Sigmoid colon (tissue), 7 donors: ENCODE data around the gene CGB2. TPM values are rescaled to one million over a fixed set of nuclear protein-coding genes. Genes with fewer than 3 reads are reported as not detected.

Experiments
- DNase-seq: peaks from one replicate; pipeline ENCODE4 v3.0.0-alpha.2; 2019
- H3K27ac ChIP-seq, 4 donors: fragments of 200-600 bp; sonication (generic); one replicate each; pipeline ENCODE4 v1.5.1; 2016 to 2019; ENCODE audit warnings: mild to moderate bottlenecking in 1 of 4
- H3K27me3 ChIP-seq, 3 donors: fragments of 200-600 bp; sonication (generic); one replicate each; pipeline ENCODE4 v1.5.1; 2019; ENCODE audit warnings: mild to moderate bottlenecking in 1 of 3
- H3K36me3 ChIP-seq, 4 donors: fragments of 200-600 bp; sonication (generic); one replicate each; pipeline ENCODE4 v1.5.1; 2016 to 2019
- H3K4me1 ChIP-seq, 4 donors: fragments of 200-600 bp; sonication (generic); one replicate each; pipeline ENCODE4 v1.5.1; 2017 to 2019
- H3K4me3 ChIP-seq, 4 donors: fragments of 200-600 bp; sonication (generic); one replicate each; pipeline ENCODE4 v1.5.1; 2017 to 2019; ENCODE audit warnings: mild to moderate bottlenecking in 2 of 4, moderate library complexity in 1 of 4
- H3K9me3 ChIP-seq, 4 donors: fragments of 200-600 bp in 3 of 4; sonication (generic) in 3 of 4; one replicate each; pipeline versions ENCODE4 v1.5.1 to v1.6.1; 2013 to 2019
- EP300 ChIP-seq, 4 donors: sonication (generic); formaldehyde crosslinking; IDR thresholded peaks; one replicate each; pipeline ENCODE4 v1.6.1; 2017; ENCODE audit warnings: antibody characterized with exemption in 4 of 4
- POLR2A ChIP-seq, 2 donors: fragments of 450-650 bp; IDR thresholded peaks; one replicate each; pipeline ENCODE4 v1.6.1; 2016; ENCODE audit warnings: antibody characterized with exemption in 2 of 2, mild to moderate bottlenecking in 2 of 2, moderate library complexity in 2 of 2
- POLR2AphosphoS5 ChIP-seq, 4 donors: sonication (generic); formaldehyde crosslinking; IDR thresholded peaks; one replicate each; pipeline ENCODE4 v1.6.1; 2017; ENCODE audit warnings: antibody characterized with exemption in 4 of 4
- WGBS, 2 donors: extraction: QIAGEN DNeasy Blood & Tissue Kit; methylation state at CpG; one replicate each; pipeline ENCODE4 v1.1.7; 2013; 5-methylcytosine and 5-hydroxymethylcytosine counted together
- intact Hi-C: fragments of 100-400 bp; cut with DNase I; formaldehyde crosslinking; loops from one replicate; pipeline ENCODE4 v1.15.1; 2023
- polyA plus RNA-seq, 3 donors: library from polyadenylated mRNA; stranded (reverse); fragments of 200-250 nt; gene quantifications; one replicate each; pipeline ENCODE4 v1.2.3, GENCODE V29; 2013
- total RNA-seq, 4 donors: library from RNA; depleted of rRNA; stranded (reverse); fragments of >200 nt; gene quantifications; one replicate each; pipeline ENCODE4 v1.1.0, GENCODE V29; 2016
- TF ChIP-seq, protein P1 (sequence below), 4 experiments: fragments of 450-650 bp in 3 of 4; fragments of 200-600 bp in 1 of 4; IDR thresholded peaks; one replicate each; pipeline ENCODE4 v1.5.1; 2016 to 2019; ENCODE audit warnings: antibody characterized with exemption in 4 of 4, mild to moderate bottlenecking in 3 of 4, moderate library complexity in 2 of 4
- donor health status: healthy with polysubstance abuse.
- donor health status: Bipolar disorder and iron deficiency.
- donor health status: healthy.

The CGB2 gene
- total and polyA plus RNA-seq, 7 donors: 3.0 TPM; not detected in 6

DNA sequence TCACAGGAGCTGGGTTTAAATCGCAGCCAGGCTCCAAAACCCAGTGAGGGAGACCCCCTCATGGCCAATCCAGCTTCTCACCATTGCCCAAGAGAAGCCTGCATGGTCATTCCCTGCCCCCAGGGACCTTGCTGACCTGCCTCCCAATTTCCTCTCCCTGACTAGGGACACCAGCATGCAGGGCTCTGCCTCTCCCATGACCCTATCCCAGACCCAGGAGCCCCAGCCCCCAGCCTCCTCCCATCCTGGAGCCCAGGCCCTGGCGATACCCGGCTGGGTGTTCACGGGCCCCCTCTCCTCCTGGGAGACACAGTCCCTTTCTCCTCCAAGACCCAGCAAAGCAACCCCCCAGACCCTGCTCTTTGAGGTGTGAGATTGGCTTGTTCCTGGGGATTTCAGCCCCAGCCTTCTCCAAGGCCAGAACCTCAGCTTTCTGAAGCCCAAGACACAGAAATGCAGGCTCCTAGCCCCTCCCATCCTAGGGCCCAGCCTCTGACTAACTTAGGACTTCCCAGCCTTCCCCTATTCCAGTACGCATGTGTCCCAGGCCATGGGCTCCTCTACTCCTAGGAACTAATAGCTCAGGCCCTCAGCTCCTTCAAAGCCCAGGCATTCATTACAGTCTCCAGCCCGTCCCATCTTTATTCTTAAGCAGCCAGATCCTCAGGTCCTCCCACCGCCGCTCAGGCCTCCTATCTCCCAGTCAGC is 39.7 kb upstream of the CGB2 start:
- intact Hi-C loops: loop anchor here (5.0 kb wide), 1 partner anchor 155 kb away; no protein-coding TSS in a partner anchor
- TF ChIP-seq POLR2AphosphoS5 (IDR thresholded peaks at IDR 0.05) (peak; percentile 71 to 88 (median 81)), EP300 (IDR thresholded peaks at IDR 0.05) (no peak), POLR2A (IDR thresholded peaks at IDR 0.05) (peak; percentile 29 to 58)
- TF ChIP-seq, protein P1, sequence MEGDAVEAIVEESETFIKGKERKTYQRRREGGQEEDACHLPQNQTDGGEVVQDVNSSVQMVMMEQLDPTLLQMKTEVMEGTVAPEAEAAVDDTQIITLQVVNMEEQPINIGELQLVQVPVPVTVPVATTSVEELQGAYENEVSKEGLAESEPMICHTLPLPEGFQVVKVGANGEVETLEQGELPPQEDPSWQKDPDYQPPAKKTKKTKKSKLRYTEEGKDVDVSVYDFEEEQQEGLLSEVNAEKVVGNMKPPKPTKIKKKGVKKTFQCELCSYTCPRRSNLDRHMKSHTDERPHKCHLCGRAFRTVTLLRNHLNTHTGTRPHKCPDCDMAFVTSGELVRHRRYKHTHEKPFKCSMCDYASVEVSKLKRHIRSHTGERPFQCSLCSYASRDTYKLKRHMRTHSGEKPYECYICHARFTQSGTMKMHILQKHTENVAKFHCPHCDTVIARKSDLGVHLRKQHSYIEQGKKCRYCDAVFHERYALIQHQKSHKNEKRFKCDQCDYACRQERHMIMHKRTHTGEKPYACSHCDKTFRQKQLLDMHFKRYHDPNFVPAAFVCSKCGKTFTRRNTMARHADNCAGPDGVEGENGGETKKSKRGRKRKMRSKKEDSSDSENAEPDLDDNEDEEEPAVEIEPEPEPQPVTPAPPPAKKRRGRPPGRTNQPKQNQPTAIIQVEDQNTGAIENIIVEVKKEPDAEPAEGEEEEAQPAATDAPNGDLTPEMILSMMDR (IDR thresholded peaks at IDR 0.05): no peak
- peaks cover 0 to 25% (median 6%) of the 10 kb centered on the region in 4 donors for H3K36me3 ChIP-seq
- peak overlapping the region; percentile 88 to 97 (median 90) for H3K27ac ChIP-seq
- peak overlapping the region; percentile 58 to 76 (median 67) for H3K4me3 ChIP-seq
- no peaks in the 10 kb centered on the region for H3K9me3 ChIP-seq
- WGBS, 2 donors: 19 to 40% methylated on average over 8 of the region's 8 CpGs
- H3K27me3 ChIP-seq: no peaks in the 10 kb centered on the region
- peaks cover 0 to 42% (median 37%) of the 10 kb centered on the region in 4 donors for H3K4me1 ChIP-seq
- peak; percentile 88 for DNase-seq

DNA sequence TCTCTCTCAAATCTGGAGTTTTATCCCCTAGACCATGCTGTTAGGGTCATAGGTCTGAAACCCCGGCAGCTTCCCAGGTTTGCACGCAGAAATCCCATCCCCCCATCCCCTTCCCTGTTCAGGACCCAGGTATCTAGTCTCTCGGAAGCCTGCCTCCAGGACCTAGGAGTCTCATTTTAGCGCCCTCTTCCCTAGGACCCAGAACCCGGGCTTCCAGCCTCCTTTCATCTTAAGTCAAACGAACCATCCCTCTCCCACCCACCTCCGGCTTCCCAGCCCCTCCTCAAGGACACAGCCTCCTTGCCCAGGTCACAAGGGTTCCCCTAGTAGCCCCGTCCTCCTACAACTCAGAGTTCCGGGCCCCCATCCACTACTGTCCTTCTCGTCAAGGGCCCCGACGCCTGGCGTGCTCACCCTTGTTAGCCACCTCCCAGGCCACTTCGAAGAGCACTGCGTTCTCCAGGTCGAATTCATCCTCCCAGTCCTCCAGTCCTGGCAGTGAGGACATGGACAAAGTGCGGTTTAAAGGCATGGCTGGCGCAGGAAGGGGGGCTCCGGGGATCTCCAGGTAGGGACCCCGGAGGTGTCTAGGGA is 39.0 kb upstream of the CGB2 start:
- intact Hi-C loops: loop anchor here (5.0 kb wide), 1 partner anchor 155 kb away; no protein-coding TSS in a partner anchor
- H3K9me3 ChIP-seq: no peaks in the 10 kb centered on the region
- TF ChIP-seq POLR2AphosphoS5 (IDR thresholded peaks at IDR 0.05) (no peak), POLR2A (IDR thresholded peaks at IDR 0.05) (no peak), EP300 (IDR thresholded peaks at IDR 0.05) (no peak)
- TF ChIP-seq, protein P1 (IDR thresholded peaks at IDR 0.05): no peak
- peak overlapping the region; percentile 88 to 97 (median 90) for H3K27ac ChIP-seq
- DNase-seq: peak; percentile 81
- peak overlapping the region; percentile 58 to 76 (median 67) for H3K4me3 ChIP-seq
- H3K27me3 ChIP-seq: no peaks in the 10 kb centered on the region
- H3K4me1 ChIP-seq: peaks cover 0 to 42% (median 37%) of the 10 kb centered on the region in 4 donors
- 0% methylated on average over 20 of the region's 20 CpGs for WGBS, 2 donors
- H3K36me3 ChIP-seq: peaks cover 0 to 25% (median 5%) of the 10 kb centered on the region in 4 donors

GRCh38 chr19:48993175-48994034 is 38.3 kb upstream of the CGB2 start, which contains the start of the genes GYS1 and RUVBL2:
GYS1 (minus strand) TSS chr19:48993309; CDS start chr19:48993112, 197 bp downstream.
RUVBL2 (plus strand) TSS chr19:48993887; CDS start chr19:48993912, 25 bp downstream.
- peak; percentile 100 for DNase-seq
- Histone ChIP-seq H3K36me3 (peaks cover 0 to 17% (median 3%) of the 10 kb centered on the region in 4 donors), H3K27me3 (no peaks in the 10 kb centered on the region), H3K27ac (peak within 1 kb of the TSS; percentile 88 to 97 (median 90)), H3K4me3 (peak within 1 kb of the TSS; percentile 58 to 76 (median 67)), H3K9me3 (no peaks in the 10 kb centered on the region), H3K4me1 (peaks cover 0 to 42% (median 37%) of the 10 kb centered on the region in 4 donors)
- intact Hi-C loops: loop anchor here (5.0 kb wide), 1 partner anchor 154 kb away; no protein-coding TSS in a partner anchor
- 0% methylated on average over 56 of the region's 56 CpGs for WGBS, 2 donors
- TF ChIP-seq, protein P1 (IDR thresholded peaks at IDR 0.05): peak; percentile 96 to 99 (median 98)
- peak in 1 of 4 donors; percentile 66 for TF ChIP-seq EP300 (IDR thresholded peaks at IDR 0.05)
- peak; percentile 87 to 94 for TF ChIP-seq POLR2A (IDR thresholded peaks at IDR 0.05)
- TF ChIP-seq POLR2AphosphoS5 (IDR thresholded peaks at IDR 0.05): peak; percentile 92 to 98 (median 98)

DNA sequence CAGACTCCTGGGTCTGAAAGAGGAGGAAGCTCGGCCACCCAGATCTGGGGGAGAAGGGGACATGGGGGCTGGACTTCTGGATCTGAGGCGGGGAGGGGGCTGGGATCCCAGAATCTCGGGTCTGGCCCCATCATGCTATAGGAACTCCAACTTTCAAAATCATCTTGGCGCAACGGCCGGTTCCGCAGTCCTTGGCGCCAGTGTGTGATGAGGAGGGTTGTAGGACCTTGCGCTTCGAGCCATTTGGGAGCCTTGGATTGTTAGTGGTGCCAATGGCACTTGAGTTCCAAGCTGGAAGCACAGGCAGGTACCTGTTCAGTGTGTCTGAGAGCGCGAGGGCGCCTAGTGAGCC is 37.7 kb upstream of the CGB2 start:
- DNase-seq: no peak
- H3K4me3 ChIP-seq: peak overlapping the region; percentile 58 to 76 (median 67)
- H3K27ac ChIP-seq: peak overlapping the region; percentile 88 to 97 (median 90)
- no peaks in the 10 kb centered on the region for H3K9me3 ChIP-seq
- intact Hi-C loops: loop anchor here (5.0 kb wide), 1 partner anchor 153 kb away; no protein-coding TSS in a partner anchor
- no peaks in the 10 kb centered on the region for H3K27me3 ChIP-seq
- 1% methylated on average over 13 of the region's 13 CpGs for WGBS, 2 donors
- no peak for TF ChIP-seq POLR2A (IDR thresholded peaks at IDR 0.05)
- no peak for TF ChIP-seq POLR2AphosphoS5 (IDR thresholded peaks at IDR 0.05)
- TF ChIP-seq, protein P1 (IDR thresholded peaks at IDR 0.05): no peak
- no peak for TF ChIP-seq EP300 (IDR thresholded peaks at IDR 0.05)
- H3K36me3 ChIP-seq: peaks cover 0 to 11% (median 0%) of the 10 kb centered on the region in 4 donors
- H3K4me1 ChIP-seq: peaks cover 0 to 42% (median 37%) of the 10 kb centered on the region in 4 donors
